D341Med (cell line): ENCODE measurements around the gene CD28.
"Not testable (repeated sequence)": the region's sequence is repeated elsewhere in the genome, so short reads cannot be mapped to it uniquely, and the experiment has no call there.

ENCODE experiments used
- DNase-seq: peaks from one replicate; pipeline ENCODE4 v3.0.0; 2012; ENCODE audit warnings: low spot score

CD28 gene

DNA sequence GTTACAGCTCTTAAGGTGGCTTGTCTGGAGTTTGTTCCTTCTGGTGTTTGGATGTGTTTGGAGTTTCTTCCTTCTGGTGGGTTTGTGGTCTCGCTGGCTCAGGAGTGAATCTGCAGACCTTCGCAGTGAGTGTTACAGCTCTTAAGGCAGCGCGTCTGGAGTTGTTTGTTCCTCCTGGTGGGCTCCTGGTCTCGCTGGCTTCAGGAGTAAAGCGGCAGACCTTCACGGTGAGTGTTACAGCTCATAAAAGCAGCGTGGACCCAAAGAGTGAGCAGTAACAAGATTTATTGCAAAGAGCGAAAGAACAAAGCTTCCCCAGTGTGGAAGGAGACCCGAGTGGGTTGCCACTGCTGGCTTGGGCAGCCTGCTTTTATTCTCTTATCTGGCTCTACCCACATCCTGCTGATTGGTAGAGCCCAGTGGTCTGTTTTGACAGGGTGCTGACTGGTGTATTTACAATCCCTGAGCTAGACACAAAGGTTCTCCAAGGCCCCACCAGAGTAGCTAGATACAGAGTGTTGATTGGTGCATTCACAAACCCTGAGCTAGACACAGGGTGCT lies 78.4 kb downstream of the CD28 start:
- DNase-seq, result not testable (repeated sequence)

DNA sequence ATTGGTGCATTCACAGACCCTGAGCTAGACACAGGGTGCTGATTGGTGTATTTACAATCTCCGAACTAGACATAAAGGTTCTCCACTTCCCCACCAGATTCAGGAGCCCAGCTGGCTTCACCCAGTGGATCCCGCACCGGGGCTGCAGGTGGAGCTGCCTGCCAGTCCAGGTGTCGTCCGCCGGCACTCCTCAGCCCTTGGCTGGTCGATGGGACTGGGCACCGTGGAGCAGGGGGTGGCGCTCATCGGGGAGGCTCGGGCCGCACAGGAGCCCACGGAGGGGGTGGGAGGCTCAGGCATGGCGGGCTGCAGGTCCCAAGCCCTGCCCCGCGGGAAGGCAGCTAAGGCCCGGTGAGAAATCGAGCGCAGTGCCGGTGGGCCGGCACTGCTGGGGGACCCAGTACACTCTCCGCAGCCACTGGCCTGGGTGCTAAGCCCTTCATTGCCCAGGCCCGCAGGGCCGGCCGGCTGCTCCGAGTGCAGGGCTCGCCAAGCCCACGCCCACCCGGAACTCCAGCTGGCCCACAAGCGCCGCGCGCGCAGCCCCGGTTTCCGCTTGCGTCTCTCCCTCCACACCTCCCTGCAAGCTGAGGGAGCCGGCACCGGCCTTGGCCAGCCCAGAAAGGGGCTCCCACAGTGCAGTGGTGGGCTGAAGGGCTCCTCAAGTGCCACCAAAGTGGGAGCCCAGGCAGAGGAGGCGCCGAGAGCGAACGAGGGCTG lies 79.1 kb downstream of the CD28 start:
- DNase-seq, result not testable (repeated sequence)

DNA sequence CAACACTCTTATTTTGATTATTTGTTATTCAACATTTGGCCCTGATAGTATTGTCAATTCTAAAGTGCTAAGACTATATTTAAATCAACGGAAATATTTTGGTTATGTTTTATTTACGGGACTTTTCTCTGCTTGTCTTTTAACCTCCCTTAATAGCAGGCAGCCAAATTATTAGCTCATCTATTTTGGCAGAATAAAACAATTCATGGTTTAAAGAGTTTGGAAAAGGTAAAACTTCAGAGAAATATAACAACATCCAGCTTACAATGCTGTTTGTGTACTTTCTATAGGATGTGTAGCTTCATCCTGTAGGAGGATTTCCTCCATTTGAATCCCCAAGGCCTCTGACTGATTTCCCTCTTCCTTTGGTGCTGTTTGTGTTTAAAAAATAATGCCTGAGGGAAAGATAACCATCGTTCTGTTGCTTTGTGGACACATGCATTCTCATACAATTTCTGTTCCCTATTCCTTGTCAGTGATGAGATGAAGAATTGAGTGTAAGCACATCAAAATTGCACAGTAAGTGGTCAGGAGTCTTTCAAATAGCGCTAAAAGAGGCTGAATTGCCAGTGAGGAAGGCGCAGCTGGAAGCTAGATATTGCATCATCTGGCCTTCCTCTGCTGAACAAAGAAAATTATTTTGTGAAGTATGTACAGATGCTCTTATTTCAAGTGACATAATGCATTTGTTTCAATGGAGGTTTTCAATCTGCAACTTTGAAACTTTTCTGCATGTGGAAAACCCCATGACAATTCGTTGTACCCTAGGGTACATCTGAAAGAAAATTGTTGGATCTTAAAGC lies 80.3 kb downstream of the CD28 start:
- DNase-seq, result no peak

DNA sequence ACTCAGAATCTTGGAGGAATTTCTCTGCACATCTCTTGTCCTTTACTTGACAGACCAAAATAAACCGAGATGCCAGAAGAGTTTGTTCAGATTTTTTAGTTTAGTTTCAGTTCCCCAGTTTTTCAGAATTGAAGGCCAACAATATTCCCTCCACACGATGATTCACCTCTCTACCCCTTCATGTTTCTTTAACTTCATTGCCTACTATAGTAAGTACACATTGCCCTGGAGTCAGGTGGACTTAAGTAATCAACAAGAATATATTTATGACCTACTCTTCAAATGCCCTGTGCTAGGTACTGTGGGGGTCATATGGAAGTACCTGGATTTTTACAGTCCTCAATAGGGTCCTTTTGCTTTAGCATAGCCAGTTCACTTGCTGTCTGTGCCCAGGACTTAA lies 81.5 kb downstream of the CD28 start:
- DNase-seq, result no peak
